HCT116 (cell line): ENCODE measurements around the gene RCBTB1. TPM values are rescaled to one million over a fixed set of nuclear protein-coding genes. Genes with fewer than 3 reads are reported as not detected.
"Not testable (repeated sequence)": the region's sequence is repeated elsewhere in the genome, so short reads cannot be mapped to it uniquely, and the experiment has no call there.

Source experiments
- ATAC-seq: fragments of 200-7000 bp; cut with Tn5 transposase; 2 replicates; pipeline ENCODE4 v1.9.1; 2020; ENCODE audit warnings: mild to moderate bottlenecking, moderate library complexity
- BruUV-seq: library from RNA; stranded (reverse); fragments of 400-500 nt; replicated peaks from 2 replicates; lab custom pipeline; 2021; lab: Mats Ljungman, UMichigan
- CTCF ChIA-PET: fragments of 300-600 bp; sonication (Branson Sonifier 250); formaldehyde crosslinking; loops from one replicate; lab custom pipeline; 2021; ENCODE audit warnings: antibody characterized with exemption; lab: Charles Lee
- POLR2A ChIA-PET: fragments of 300-600, 350-600 bp; sonication (Branson Sonifier 250); formaldehyde crosslinking; loops from one replicate; lab custom pipeline; 2021; ENCODE audit warnings: antibody characterized with exemption; lab: Charles Lee
- RAD21 ChIA-PET, 2 experiments: fragments of 300-600 bp; sonication (Branson Sonifier 250); formaldehyde crosslinking; loops; one replicate each; lab custom pipeline; 2023; ENCODE audit warnings: low total read pairs in 2 of 2; ENCODE audit not compliant: uncharacterized antibody in 2 of 2, unreplicated experiment in 2 of 2, low non-redundant PET in 1 of 2; lab: Charles Lee
- DNase-seq: peaks from one replicate; pipeline ENCODE4 v3.0.0-alpha.2; 2010; ENCODE audit warnings: low read depth, low spot score
- H2AFZ ChIP-seq: fragments of 200-600 bp; shearing (Covaris generic), sonication (generic); 2 replicates; pipeline ENCODE4 v1.6.1; 2017; ENCODE audit warnings: low read depth, mixed run types, mixed read lengths, antibody characterized with exemption, low read length; ENCODE audit not compliant: poor library complexity, severe bottlenecking
- H3K27ac ChIP-seq: 2 replicates; pipeline ENCODE4 v1.5.1; 2012; ENCODE audit warnings: low read depth, low read length
- H3K27me3 ChIP-seq: fragments of 200-600 bp; sonication (generic); 2 replicates; pipeline ENCODE4 v1.6.1; 2016; ENCODE audit warnings: mixed run types, low read length, mixed read lengths; ENCODE audit not compliant: insufficient read depth
- H3K36me3 ChIP-seq, 2 experiments: fragments of 200-500 bp in 1 of 2; fragments of 200-600 bp in 1 of 2; sonication (Bioruptor generic) in 1 of 2; sonication (generic) in 1 of 2; 2 replicates each; pipeline versions ENCODE4 v1.5.1 to v1.6.1; 2014 to 2016; ENCODE audit warnings: low read length in 2 of 2, inconsistent platforms in 1 of 2, mixed read lengths in 1 of 2, mixed run types in 1 of 2; ENCODE audit not compliant: insufficient read depth in 2 of 2, control insufficient read depth in 1 of 2
- H3K4me1 ChIP-seq, 2 experiments: fragments of 200-600 bp in 1 of 2; sonication (generic) in 1 of 2; 2 replicates each; pipeline versions ENCODE4 v1.5.1 to v1.6.1; 2012 to 2017; ENCODE audit warnings: low read length in 2 of 2, inconsistent platforms in 1 of 2, mild to moderate bottlenecking in 1 of 2, mixed read lengths in 1 of 2, mixed run types in 1 of 2, moderate library complexity in 1 of 2; ENCODE audit not compliant: insufficient read depth in 2 of 2, control insufficient read depth in 1 of 2
- H3K4me2 ChIP-seq: fragments of 200-600 bp; sonication (generic); 2 replicates; pipeline ENCODE4 v1.6.1; 2017; ENCODE audit warnings: mixed run types, low read length, mixed read lengths
- H3K4me3 ChIP-seq, 2 experiments: fragments of 200-600 bp in 1 of 2; sonication (generic) in 1 of 2; replicated peaks in 1 of 2; 2 replicates each; pipeline ENCODE4 v1.5.1; 2011 to 2016; ENCODE audit warnings: low read length in 2 of 2, control low read depth in 1 of 2, low read depth in 1 of 2, mild to moderate bottlenecking in 1 of 2, mixed read lengths in 1 of 2, mixed run types in 1 of 2
- H3K79me2 ChIP-seq: fragments of 200-600 bp; sonication (generic); 2 replicates; pipeline ENCODE4 v1.6.1; 2017; ENCODE audit warnings: mild to moderate bottlenecking, mixed run types, low read length, moderate library complexity, mixed read lengths; ENCODE audit not compliant: insufficient read depth
- H3K9ac ChIP-seq: fragments of 200-600 bp; sonication (generic); 2 replicates; pipeline ENCODE4 v1.6.1; 2016; ENCODE audit warnings: low read length, mixed read lengths
- H3K9me2 ChIP-seq: fragments of 200-600 bp; sonication (generic), shearing (Covaris generic); 2 replicates; pipeline ENCODE4 v1.6.1; 2017; ENCODE audit warnings: mixed run types, mild to moderate bottlenecking, moderate library complexity; ENCODE audit not compliant: insufficient read depth
- H3K9me3 ChIP-seq, 2 experiments: fragments of 200-500 bp in 1 of 2; fragments of 200-600 bp in 1 of 2; sonication (Bioruptor generic) in 1 of 2; sonication (generic) in 1 of 2; 2 replicates each; pipeline ENCODE4 v1.6.1; 2014 to 2017; ENCODE audit warnings: low read length in 2 of 2, mixed read lengths in 2 of 2, inconsistent platforms in 1 of 2, low read depth in 1 of 2, mild to moderate bottlenecking in 1 of 2, mixed run types in 1 of 2, moderate library complexity in 1 of 2; ENCODE audit not compliant: control insufficient read depth in 1 of 2, insufficient read depth in 1 of 2
- H4K20me1 ChIP-seq: fragments of 200-600 bp; sonication (generic), shearing (Covaris generic); 2 replicates; pipeline ENCODE4 v1.6.1; 2017; ENCODE audit warnings: mixed run types, mild to moderate bottlenecking, moderate library complexity; ENCODE audit not compliant: insufficient read depth
- ATF3 ChIP-seq: IDR thresholded peaks from 2 replicates; pipeline ENCODE4 v1.6.1; 2012
- CBX3 ChIP-seq: IDR thresholded peaks from 2 replicates; pipeline ENCODE4 v1.6.1; 2012; ENCODE audit warnings: low read depth
- CEBPB ChIP-seq: IDR thresholded peaks from 2 replicates; pipeline ENCODE4 v1.6.1; 2012; ENCODE audit warnings: low read depth
- CTCF ChIP-seq, 3 experiments: fragments of 200-600 bp in 1 of 3; sonication (generic) in 1 of 3; IDR thresholded peaks in 2 of 3; conservative IDR thresholded peaks in 1 of 3; 2 replicates each; pipeline ENCODE4 v1.5.1; 2012 to 2017; ENCODE audit warnings: low read depth in 2 of 3, low read length in 2 of 3, antibody characterized with exemption in 1 of 3, borderline replicate concordance in 1 of 3, control low read depth in 1 of 3, mild to moderate bottlenecking in 1 of 3, mixed read lengths in 1 of 3, mixed run types in 1 of 3, moderate library complexity in 1 of 3; ENCODE audit not compliant: insufficient read depth in 1 of 3
- EGR1 ChIP-seq: IDR thresholded peaks from 2 replicates; pipeline ENCODE4 v1.6.1; 2012; ENCODE audit warnings: low read depth
- ELF1 ChIP-seq: IDR thresholded peaks from 2 replicates; pipeline ENCODE4 v1.6.1; 2012; ENCODE audit warnings: low read depth, borderline replicate concordance
- EZH2 ChIP-seq: fragments of 200-600 bp; sonication (generic); IDR thresholded peaks from 2 replicates; pipeline ENCODE4 v1.6.1; 2017; ENCODE audit warnings: antibody characterized with exemption, mixed run types
- MAX ChIP-seq: IDR thresholded peaks from 2 replicates; pipeline ENCODE4 v1.6.1; 2012
- POLR2A ChIP-seq: IDR thresholded peaks from 2 replicates; pipeline ENCODE4 v1.7.0; 2011; ENCODE audit warnings: borderline replicate concordance; ENCODE audit not compliant: insufficient read depth, insufficient read length; ENCODE audit errors: extremely low read depth
- SP1 ChIP-seq: IDR thresholded peaks from 2 replicates; pipeline ENCODE4 v1.6.1; 2012; ENCODE audit warnings: low read depth
- YY1 ChIP-seq: IDR thresholded peaks from 2 replicates; pipeline ENCODE4 v1.6.1; 2011; ENCODE audit warnings: low read length, low read depth, moderate library complexity, mild to moderate bottlenecking; ENCODE audit not compliant: insufficient replicate concordance; ENCODE audit errors: extremely low read depth
- ZBTB33 ChIP-seq: IDR thresholded peaks from 2 replicates; pipeline ENCODE4 v1.6.1; 2011; ENCODE audit warnings: mild to moderate bottlenecking, low read length, moderate library complexity; ENCODE audit not compliant: insufficient replicate concordance; ENCODE audit errors: extremely low read depth
- ZFX ChIP-seq: fragments of 450-650 bp; IDR thresholded peaks from 2 replicates; pipeline ENCODE4 v1.6.1; 2017
- intact Hi-C: fragments of 100-400 bp; cut with micrococcal nuclease; formaldehyde crosslinking; loops from 2 replicates; pipeline ENCODE4 v1.10.0; 2022
- total RNA-seq: library from RNA; stranded (reverse); gene quantifications from one replicate; pipeline ENCODE4 v1.2.1, GENCODE V29; 2021; ENCODE audit not compliant: unreplicated experiment

The RCBTB1 gene
- total RNA-seq, 1 experiment from 2014 or later: 22.2 TPM

- no peak overlapping the region for H3K27ac ChIP-seq
- TF ChIP-seq EGR1: no peak
- no peak for TF ChIP-seq CTCF (IDR thresholded peaks at IDR 0.05 in 2 of 3, conservative IDR thresholded peaks at IDR 0.05 in 1 of 3; ENCODE audit: borderline replicate concordance in 1 of 3, insufficient read depth in 1 of 3, low read depth in 2 of 3, low read length in 2 of 3)
- TF ChIP-seq CEBPB: no peak
- TF ChIP-seq CBX3: no peak
- TF ChIP-seq YY1: no peak
- TF ChIP-seq ATF3: no peak
- TF ChIP-seq EZH2: no peak
- no peak for TF ChIP-seq ZFX
- TF ChIP-seq ZBTB33: no peak
- TF ChIP-seq POLR2A: no peak
- TF ChIP-seq SP1: no peak
- TF ChIP-seq ELF1: no peak
- TF ChIP-seq MAX: no peak
- intact Hi-C loops: no loop called here
- ChIA-PET CTCF (no interaction called here), RAD21 (no interaction called here), POLR2A (interaction anchor here (0.7 kb wide), 1 partner anchor 13 kb away, joined by 3 read pairs; no protein-coding TSS in a partner anchor)
- H3K79me2 ChIP-seq: no peaks in the 10 kb centered on the region
- no peak overlapping the region for H3K4me2 ChIP-seq
- no peaks in the 10 kb centered on the region for H3K36me3 ChIP-seq
- DNase-seq: no peak
- no peak overlapping the region for H3K9ac ChIP-seq
- BruUV-seq: no TSS peak
- H3K9me3 ChIP-seq: no peaks in the 10 kb centered on the region
- no peaks in the 10 kb centered on the region for H3K9me2 ChIP-seq
- no peaks in the 10 kb centered on the region for H3K27me3 ChIP-seq
- no peaks in the 10 kb centered on the region for H4K20me1 ChIP-seq
- H2AFZ ChIP-seq: no peak overlapping the region
- no peak for ATAC-seq
- H3K4me1 ChIP-seq: no peaks in the 10 kb centered on the region
- no peak overlapping the region for H3K4me3 ChIP-seq
These were observed 9.2 kb upstream of the RCBTB1 start for GRCh38 chr13:49594576-49594975.

- H4K20me1 ChIP-seq, RAD21 ChIA-PET: not testable (repeated sequence)
These were observed 8.5 kb upstream of the RCBTB1 start for GRCh38 chr13:49593876-49594275.

More at GRCh38 chr13:49593876-49594275, 8.5 kb upstream of the RCBTB1 start:
- H3K79me2 ChIP-seq, ATAC-seq, DNase-seq, H2AFZ ChIP-seq, H3K4me2 ChIP-seq, H3K9me3 ChIP-seq, intact Hi-C loops, H3K27ac ChIP-seq, H3K9ac ChIP-seq, H3K27me3 ChIP-seq, H3K9me2 ChIP-seq, CTCF ChIA-PET, H3K4me3 ChIP-seq, H3K4me1 ChIP-seq, BruUV-seq, H3K36me3 ChIP-seq: not testable (repeated sequence)
- POLR2A ChIA-PET: interaction anchor here (0.7 kb wide), 1 partner anchor 14 kb away, joined by 3 read pairs; no protein-coding TSS in a partner anchor
